NB4 (cell line): Measurements from ENCODE around the gene IQGAP1.

Experiments used
- MYC ChIP-seq: IDR thresholded peaks from 2 replicates; pipeline ENCODE4 v1.6.1; 2011; ENCODE audit warnings: low read depth, low read length
- POLR2A ChIP-seq: IDR thresholded peaks from 2 replicates; pipeline ENCODE4 v1.6.1; 2011; ENCODE audit warnings: mild to moderate bottlenecking; ENCODE audit not compliant: insufficient read length; ENCODE audit errors: extremely low read depth
- TF ChIP-seq, protein P1 (sequence below): IDR thresholded peaks from one replicate; pipeline ENCODE4 v1.5.1; 2012; ENCODE audit warnings: low read depth, low read length
- TF ChIP-seq, protein P2 (sequence below): IDR thresholded peaks from 2 replicates; pipeline ENCODE4 v1.6.1; 2011; ENCODE audit warnings: low read depth, low read length

DNA sequence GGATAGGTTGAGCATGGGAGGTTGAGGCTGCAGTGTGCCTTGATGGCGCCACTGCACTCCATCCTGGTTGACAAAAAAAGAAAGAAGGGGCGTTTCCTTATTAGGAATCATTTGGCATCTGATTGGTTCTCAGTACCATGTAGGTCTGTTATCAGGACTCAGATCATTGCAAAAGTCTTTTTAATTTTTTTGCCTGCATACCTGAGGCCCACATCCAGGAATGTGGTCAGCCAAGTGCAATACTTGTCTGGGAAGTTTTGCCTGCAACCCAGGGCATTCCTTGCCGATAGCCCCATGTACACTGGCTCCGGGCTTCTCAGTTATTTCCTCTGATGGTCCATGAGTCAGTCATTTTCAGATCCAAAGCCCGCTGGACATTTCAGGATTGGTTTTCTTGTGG lies 91.6 kb downstream of the IQGAP1 start:
- TF ChIP-seq, protein P1, sequence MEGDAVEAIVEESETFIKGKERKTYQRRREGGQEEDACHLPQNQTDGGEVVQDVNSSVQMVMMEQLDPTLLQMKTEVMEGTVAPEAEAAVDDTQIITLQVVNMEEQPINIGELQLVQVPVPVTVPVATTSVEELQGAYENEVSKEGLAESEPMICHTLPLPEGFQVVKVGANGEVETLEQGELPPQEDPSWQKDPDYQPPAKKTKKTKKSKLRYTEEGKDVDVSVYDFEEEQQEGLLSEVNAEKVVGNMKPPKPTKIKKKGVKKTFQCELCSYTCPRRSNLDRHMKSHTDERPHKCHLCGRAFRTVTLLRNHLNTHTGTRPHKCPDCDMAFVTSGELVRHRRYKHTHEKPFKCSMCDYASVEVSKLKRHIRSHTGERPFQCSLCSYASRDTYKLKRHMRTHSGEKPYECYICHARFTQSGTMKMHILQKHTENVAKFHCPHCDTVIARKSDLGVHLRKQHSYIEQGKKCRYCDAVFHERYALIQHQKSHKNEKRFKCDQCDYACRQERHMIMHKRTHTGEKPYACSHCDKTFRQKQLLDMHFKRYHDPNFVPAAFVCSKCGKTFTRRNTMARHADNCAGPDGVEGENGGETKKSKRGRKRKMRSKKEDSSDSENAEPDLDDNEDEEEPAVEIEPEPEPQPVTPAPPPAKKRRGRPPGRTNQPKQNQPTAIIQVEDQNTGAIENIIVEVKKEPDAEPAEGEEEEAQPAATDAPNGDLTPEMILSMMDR: no peak
- TF ChIP-seq POLR2A (no peak), MYC (no peak)
- TF ChIP-seq, protein P2, sequence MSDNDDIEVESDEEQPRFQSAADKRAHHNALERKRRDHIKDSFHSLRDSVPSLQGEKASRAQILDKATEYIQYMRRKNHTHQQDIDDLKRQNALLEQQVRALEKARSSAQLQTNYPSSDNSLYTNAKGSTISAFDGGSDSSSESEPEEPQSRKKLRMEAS: no peak
